NCI-H446 (cell line): ENCODE measurements around the gene RPL28.
"Not testable (repeated sequence)": the region's sequence is repeated elsewhere in the genome, so short reads cannot be mapped to it uniquely, and the experiment has no call there.

Experiments
- DNase-seq, 2 experiments: peaks; one replicate each; lab custom pipeline; 2025; lab: John Stamatoyannopoulos, UW

Gene RPL28

DNA sequence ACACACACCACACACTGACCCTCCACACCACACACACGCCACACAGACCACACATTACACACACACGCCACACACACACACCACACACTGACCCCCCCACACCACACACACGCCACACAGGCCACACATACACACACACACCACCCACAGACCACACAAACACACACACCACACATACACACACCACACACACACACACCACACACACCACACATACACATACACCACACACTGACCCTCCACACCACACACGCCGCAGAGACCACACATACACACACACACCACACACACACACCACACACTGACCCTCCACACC, 62.4 kb downstream of the RPL28 start:
- DNase-seq, result not testable (repeated sequence)

DNA sequence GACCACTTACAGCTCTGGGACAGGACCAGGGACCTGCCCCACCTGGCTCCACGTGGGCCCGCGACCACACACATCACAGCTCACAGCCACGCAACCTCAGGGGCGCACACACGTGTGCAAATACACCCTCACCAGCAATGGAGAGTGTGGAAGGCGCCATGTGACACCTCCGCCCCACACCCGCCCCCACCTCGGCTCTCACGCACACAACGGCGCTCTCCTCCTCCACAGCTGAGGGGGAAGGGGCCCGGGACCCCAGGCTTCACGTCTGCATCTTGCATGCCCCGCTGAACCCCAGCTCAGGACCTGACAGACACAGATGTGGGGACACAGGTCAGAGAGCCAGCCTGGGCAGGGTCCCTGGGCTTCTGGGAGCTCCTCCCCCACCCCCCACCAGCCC, 63.7 kb downstream of the RPL28 start:
- DNase-seq, result no peak

DNA sequence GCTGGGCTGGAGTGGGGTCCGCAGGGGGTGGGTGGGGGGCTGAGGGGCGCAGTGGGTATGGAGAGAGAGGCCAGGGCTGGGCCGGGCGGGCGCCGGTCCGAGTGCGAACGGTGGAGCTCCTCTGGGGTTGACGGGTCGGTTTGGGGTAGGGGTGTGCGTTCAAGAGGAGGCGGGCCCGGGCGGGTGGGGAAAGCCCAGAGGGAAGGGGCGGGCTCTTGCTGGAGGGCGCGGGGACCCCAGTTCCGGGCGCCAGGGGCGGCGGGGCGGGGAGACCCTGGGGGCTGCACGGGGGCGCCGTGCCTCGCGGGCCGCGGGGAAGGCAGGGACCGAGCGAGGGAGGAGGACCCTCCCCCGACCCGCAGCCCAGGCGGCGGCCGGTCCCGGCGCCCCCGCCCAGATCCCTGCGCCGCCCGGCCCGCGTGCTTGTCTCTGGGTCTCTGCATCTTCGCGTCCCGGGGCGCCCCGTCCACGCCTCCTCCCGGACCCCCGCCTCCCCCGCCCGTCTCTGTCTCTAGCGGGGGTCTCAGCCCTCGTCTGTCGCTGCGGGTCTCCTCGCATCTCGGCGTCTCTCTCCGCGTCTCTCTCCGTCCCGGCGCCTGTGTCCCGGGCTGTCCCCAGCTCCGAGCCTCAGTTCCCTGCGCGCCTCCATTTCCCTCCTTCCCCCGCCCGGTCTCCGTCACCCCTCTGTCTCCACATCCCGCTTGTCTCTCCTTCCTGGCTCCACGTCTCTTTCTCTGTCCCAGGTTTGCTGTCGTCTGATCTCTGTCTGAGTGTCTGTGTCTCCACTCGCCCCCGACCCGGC, 65.6 kb downstream of the RPL28 start:
- no peak for DNase-seq

DNA sequence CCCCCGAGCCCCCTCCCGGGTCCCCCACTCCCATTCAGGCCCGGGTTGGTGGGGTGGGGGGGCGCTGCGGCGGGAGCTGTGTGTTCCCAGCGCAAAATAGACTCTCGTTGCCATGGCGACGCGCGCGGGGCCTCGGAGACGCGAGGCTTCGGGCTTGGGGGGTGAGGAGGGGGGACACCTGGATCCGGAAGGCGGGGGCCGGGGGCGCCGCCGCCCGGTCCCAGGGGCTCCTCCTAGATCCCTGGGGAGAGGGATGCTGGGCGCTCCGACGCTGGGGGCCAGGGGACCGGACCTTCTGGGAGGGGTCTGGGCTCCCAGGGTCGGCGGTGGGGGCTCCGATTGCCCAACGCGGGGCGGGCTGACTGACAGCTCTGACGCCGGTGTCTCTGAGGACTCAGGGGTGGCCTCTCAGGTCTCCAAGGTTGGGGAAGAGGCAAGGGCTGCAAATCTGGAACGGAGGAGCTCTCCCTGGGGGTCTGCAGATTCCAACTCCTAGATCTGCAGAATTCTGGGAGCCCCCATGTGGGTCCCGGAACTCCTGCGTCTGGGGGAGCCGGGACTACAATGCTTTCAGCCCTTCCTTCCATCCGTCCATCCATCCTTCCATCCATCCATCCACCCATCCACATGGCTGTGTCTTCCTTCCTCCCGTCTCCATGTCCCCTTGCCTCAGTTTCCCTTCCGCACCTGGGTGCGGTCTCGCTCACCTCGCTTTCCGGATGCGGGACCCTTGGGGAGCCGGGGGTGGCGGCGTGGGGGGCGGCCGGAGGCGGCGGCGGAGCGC, 66.4 kb downstream of the RPL28 start:
- no peak for DNase-seq
